ENCODE measurements around the gene ATRN. TPM values are rescaled to one million over a fixed set of nuclear protein-coding genes. Genes with fewer than 3 reads are reported as not detected.

Gene ATRN
- total and polyA plus RNA-seq, 4 donors = 4.2 to 38.5 (median 21.2) TPM

DNA sequence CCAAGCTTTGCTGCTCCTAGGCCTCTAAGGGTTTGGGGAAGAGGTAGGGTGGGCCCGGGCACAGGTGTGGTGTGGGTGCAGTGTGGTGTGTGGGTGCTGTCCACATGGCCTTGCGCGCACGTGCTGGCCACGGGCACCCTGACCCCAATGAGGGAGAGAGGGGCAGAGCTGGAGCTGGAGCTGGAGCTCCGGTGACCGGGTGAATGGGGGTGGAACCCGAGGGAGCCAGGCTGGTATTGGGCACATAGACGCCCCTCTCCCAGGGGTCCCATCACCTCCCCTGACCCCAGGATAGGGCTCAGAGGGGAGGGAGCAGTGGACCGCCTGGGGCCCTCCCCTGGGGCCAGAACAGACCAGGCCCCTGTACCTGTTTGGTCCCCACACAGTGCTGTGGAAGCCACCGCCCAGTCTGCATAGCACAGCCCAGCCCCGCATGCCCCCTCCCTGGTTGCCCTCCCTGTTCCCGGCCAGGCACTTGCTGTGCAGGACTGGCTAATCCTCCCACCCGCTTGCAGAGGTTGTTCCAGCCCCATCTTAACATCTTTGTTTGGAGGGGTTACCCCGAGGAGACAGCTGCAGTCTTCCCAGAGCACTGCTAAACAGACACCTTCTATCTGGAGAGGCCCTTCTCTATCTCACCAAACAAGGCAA is 210.0 kb downstream of the ATRN start:
- Histone ChIP-seq H3K36me3 (ENCODE audit: control insufficient read depth in 4 of 4, insufficient read depth in 4 of 4, low read length in 4 of 4) (no peaks in the 10 kb centered on the region), H3K9ac (ENCODE audit: insufficient read depth in 1 of 2, low read length in 2 of 2) (no peak overlapping the region), H3K4me1 (ENCODE audit: control insufficient read depth in 5 of 5, insufficient read depth in 5 of 5, low read length in 5 of 5) (peaks cover 0 to 57% (median 16%) of the 10 kb centered on the region in 5 donors), H3K9me3 (ENCODE audit: control insufficient read depth in 4 of 4, insufficient read depth in 3 of 4, low read length in 3 of 4) (no peaks in the 10 kb centered on the region), H3K27ac (ENCODE audit: low read depth in 1 of 2, low read length in 1 of 2) (peak overlapping the region in 1 of 2 donors; percentile 68), H3K27me3 (ENCODE audit: control insufficient read depth in 3 of 3, insufficient read depth in 3 of 3, low read length in 2 of 3) (peaks cover 0 to 9% (median 0%) of the 10 kb centered on the region in 3 donors), H3K4me3 (no peak overlapping the region)
- DNase-seq (peak in 1 of 3 donors; percentile 5), ATAC-seq (ENCODE audit: insufficient read depth, low FRiP score) (no peak)
- 74 to 80% methylated on average over 15 of the region's 15 CpGs for WGBS, 2 donors
- TF ChIP-seq, protein P1, sequence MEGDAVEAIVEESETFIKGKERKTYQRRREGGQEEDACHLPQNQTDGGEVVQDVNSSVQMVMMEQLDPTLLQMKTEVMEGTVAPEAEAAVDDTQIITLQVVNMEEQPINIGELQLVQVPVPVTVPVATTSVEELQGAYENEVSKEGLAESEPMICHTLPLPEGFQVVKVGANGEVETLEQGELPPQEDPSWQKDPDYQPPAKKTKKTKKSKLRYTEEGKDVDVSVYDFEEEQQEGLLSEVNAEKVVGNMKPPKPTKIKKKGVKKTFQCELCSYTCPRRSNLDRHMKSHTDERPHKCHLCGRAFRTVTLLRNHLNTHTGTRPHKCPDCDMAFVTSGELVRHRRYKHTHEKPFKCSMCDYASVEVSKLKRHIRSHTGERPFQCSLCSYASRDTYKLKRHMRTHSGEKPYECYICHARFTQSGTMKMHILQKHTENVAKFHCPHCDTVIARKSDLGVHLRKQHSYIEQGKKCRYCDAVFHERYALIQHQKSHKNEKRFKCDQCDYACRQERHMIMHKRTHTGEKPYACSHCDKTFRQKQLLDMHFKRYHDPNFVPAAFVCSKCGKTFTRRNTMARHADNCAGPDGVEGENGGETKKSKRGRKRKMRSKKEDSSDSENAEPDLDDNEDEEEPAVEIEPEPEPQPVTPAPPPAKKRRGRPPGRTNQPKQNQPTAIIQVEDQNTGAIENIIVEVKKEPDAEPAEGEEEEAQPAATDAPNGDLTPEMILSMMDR (IDR thresholded peaks at IDR 0.05; ENCODE audit: control extremely low read depth, extremely low read depth) = no peak

DNA sequence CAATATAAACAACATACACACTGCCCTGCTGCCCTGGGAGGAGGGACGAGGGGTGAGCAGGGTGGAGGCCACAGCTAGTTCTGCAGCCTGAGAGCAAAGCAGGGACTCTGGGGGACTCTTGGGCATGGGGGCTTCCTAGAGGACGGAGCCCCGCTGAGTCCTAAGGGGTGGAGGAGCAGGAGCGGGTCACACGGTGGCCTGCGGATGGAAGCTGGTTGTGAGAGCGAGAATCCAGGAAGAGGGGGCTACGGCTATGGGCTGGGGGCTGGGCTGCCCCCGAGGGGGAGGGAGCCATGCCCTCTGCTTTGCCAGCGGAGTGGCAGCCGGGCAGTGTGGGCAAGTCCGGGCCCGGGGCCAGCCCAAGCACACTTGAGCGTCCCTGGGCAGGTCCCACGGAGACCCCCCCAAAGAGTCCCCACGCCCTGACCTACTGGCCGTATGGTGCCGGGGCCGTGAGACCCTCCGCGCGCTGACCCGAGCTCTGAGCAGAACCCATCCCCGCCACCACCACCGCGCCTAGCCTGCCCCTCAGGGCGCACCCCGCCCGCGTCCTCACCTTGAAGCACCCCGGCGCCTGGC is 210.6 kb downstream of the ATRN start:
- no peaks in the 10 kb centered on the region for H3K36me3 ChIP-seq (ENCODE audit: control insufficient read depth in 4 of 4, insufficient read depth in 4 of 4, low read length in 4 of 4)
- peak overlapping the region in 1 of 2 donors; percentile 1 for H3K27ac ChIP-seq (ENCODE audit: low read depth in 1 of 2, low read length in 1 of 2)
- no peak overlapping the region for H3K9ac ChIP-seq (ENCODE audit: insufficient read depth in 1 of 2, low read length in 2 of 2)
- no peaks in the 10 kb centered on the region for H3K9me3 ChIP-seq (ENCODE audit: control insufficient read depth in 4 of 4, insufficient read depth in 3 of 4, low read length in 3 of 4)
- DNase-seq (no peak), ATAC-seq (ENCODE audit: insufficient read depth, low FRiP score) (no peak)
- H3K4me1 ChIP-seq (ENCODE audit: control insufficient read depth in 5 of 5, insufficient read depth in 5 of 5, low read length in 5 of 5) = peaks cover 2 to 60% (median 18%) of the 10 kb centered on the region in 5 donors
- H3K27me3 ChIP-seq (ENCODE audit: control insufficient read depth in 3 of 3, insufficient read depth in 3 of 3, low read length in 2 of 3) = peaks cover 0 to 7% (median 0%) of the 10 kb centered on the region in 3 donors
- WGBS, 2 donors = 15 to 20% methylated on average over 25 to 32 of the region's 32 CpGs
- TF ChIP-seq, protein P1 (IDR thresholded peaks at IDR 0.05; ENCODE audit: control extremely low read depth, extremely low read depth) = no peak
- H3K4me3 ChIP-seq = peak overlapping the region; percentile 24

DNA sequence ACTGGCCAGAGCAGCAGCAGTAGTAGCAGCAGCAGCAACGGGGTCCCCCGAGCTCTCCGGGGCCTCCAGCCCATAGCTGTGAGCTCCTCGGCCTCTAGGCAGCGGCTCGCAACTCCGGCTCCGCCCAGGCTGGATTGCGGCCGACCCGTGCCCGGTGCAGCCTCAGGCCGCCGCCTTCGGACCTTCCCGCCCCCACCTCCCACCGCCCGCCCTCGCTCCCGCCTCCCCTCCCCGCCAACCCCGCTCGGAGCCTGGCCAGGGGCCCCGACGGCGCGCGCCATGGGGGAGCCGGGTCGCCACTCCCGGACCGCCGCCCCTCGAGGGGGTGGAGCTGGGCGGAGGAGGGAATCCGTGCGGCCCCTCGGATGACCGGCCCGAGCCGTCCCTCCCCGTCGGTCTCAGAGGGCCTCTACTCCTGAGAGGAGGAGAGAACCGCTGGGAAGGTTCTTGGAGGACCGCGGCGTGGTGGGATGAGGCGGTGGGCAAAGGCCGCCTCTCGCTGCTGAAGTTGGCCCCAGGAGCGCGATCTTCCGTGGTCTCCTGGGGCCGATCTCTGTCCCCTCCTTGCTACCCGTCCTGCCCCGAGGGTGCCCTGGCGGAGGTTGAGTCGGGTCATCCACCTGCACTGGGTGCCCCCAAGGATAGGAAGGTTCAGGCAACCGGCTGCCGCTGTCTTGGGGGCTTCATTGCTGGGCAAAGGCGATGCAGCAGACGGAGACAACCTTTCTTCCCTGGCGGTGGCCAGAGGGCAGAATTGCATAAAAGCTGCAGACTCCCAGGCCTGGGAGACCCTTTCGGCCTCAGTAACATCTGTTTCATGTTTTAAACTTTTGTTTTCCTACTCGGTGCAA is 211.3 kb downstream of the ATRN start, which contains the start of gene ADAM33:
TSS of gene ADAM33 (minus strand) at position 80 of the 851 bp plus-strand sequence. CDS start at position 74, 6 bp downstream.
- Histone ChIP-seq H3K27ac (ENCODE audit: low read depth in 1 of 2, low read length in 1 of 2) (peak within 1 kb of the TSS in 1 of 2 donors; percentile 68), H3K9ac (ENCODE audit: insufficient read depth in 1 of 2, low read length in 2 of 2) (no peak within 1 kb of the TSS), H3K4me1 (ENCODE audit: control insufficient read depth in 5 of 5, insufficient read depth in 5 of 5, low read length in 5 of 5) (peaks cover 5 to 62% (median 23%) of the 10 kb centered on the region in 5 donors), H3K27me3 (ENCODE audit: control insufficient read depth in 3 of 3, insufficient read depth in 3 of 3, low read length in 2 of 3) (peaks cover 0 to 7% (median 0%) of the 10 kb centered on the region in 3 donors), H3K9me3 (ENCODE audit: control insufficient read depth in 4 of 4, insufficient read depth in 3 of 4, low read length in 3 of 4) (no peaks in the 10 kb centered on the region), H3K4me3 (peak within 1 kb of the TSS; percentile 24), H3K36me3 (ENCODE audit: control insufficient read depth in 4 of 4, insufficient read depth in 4 of 4, low read length in 4 of 4) (no peaks in the 10 kb centered on the region)
- TF ChIP-seq, protein P1 (IDR thresholded peaks at IDR 0.05; ENCODE audit: control extremely low read depth, extremely low read depth) = no peak
- DNase-seq (peak; percentile 51 to 58 (median 53)), ATAC-seq (ENCODE audit: insufficient read depth, low FRiP score) (no peak)
- 8 to 9% methylated on average over 45 to 65 of the region's 65 CpGs for WGBS, 2 donors

Measured in lung (tissue), 12 donors.